GM21723 (cell line): Measurements from ENCODE around the gene DBN1.
"Not testable (repeated sequence)": the region's sequence is repeated elsewhere in the genome, so short reads cannot be mapped to it uniquely, and the experiment has no call there.

ENCODE experiments used
- ATAC-seq: cut with Tn5 transposase; IDR thresholded peaks from one replicate; pipeline ENCODE4 v1.9.1; 2021; ENCODE audit warnings: mild to moderate bottlenecking, moderate library complexity; ENCODE audit not compliant: unreplicated experiment

Gene DBN1

DNA sequence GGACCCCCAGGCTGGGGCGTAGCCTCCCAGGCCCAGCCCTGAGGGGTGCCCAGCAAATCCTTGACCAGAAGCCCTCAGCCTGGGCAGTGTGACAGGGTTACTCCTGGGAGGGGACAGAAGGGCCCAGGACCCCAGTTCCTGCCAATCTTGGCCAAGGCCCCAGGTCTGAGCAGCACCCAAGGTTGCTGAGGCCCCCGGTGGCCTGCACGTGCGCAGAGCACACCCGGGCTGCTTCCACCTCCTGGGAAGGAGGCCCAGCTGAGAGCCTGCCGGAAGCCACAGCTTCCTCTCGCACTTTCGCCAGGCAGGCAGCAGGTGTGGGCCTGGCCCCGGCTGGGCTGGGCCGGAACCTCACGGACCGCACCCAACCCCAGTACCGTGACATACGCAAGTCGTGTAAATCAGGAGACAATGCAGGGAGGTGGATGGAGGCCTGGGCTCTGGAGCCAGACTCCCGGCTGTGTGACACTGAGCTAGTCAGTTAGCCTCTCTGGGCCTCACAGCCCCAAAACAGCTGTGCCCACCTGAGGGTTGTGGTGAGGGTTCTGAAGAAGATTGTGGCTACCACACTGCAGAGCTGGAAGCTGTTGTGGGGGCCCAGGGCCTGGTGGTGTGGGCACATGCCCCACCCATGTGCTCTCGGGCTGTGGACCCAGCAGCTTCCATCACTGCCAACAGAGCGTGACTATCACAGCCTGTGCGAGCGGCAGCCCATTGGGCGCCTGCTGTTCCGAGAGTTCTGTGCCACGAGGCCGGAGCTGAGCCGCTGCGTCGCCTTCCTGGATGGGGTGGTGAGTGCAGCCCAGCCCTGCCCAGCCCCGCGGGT lies 41.9 kb downstream of the DBN1 start:
- ATAC-seq: peak; percentile 46

DNA sequence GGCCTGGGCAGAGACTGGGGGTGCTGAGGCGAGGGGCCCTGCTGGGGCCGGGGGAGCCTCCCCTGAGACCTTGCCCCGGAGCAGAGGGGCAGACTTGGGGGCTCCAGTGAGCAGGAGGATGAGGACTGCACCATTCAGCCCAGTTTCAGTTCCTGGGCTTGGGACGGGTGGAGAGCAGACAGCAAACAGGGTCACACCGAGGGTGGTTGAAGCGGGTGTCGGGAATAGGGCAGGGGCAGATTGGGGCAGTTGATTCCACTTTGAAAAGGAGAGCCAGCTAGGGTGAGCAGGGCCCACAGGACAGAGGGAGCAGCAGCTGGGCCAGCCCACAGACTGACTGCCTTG lies 42.5 kb downstream of the DBN1 start:
- no peak for ATAC-seq

DNA sequence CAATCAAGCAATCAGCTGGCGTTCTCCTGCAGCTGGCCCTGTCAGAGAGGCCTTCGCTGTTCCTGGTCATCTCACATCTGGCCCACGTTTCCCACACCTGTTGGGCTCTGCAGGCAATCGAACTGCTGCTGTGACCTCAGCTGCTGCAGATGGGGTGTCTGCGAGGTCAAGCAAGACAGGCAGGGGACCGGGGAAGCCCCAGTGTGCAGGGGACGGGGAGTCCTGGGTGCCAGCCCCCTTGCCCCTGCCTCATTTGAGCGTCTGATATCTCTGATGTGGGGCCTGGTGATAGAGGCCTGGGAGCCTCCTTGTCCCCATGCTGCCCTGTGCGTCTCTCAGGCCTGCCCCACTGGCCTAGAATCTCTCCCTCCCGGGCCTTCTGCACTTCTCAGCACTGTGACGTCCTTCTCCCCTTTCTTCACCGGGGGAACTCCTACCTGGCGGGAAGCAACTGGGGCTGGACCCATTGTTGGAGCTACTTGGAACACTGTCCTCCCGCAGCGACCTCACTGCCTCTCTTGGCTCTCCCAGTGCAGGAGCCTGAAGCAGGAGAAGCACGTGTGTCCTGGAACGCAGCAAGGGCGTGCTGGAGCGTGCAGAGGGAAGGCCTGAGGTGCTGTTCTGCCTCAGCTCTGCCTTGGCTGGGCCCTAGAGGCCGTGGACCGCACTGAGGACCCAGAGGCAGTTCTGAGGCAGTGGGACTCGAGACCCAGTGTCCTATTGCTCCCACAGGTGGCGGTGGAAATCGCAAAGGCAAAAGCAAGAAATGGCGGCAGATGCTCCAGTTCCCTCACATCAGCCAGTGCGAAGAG lies 43.1 kb downstream of the DBN1 start:
- ATAC-seq: no peak

DNA sequence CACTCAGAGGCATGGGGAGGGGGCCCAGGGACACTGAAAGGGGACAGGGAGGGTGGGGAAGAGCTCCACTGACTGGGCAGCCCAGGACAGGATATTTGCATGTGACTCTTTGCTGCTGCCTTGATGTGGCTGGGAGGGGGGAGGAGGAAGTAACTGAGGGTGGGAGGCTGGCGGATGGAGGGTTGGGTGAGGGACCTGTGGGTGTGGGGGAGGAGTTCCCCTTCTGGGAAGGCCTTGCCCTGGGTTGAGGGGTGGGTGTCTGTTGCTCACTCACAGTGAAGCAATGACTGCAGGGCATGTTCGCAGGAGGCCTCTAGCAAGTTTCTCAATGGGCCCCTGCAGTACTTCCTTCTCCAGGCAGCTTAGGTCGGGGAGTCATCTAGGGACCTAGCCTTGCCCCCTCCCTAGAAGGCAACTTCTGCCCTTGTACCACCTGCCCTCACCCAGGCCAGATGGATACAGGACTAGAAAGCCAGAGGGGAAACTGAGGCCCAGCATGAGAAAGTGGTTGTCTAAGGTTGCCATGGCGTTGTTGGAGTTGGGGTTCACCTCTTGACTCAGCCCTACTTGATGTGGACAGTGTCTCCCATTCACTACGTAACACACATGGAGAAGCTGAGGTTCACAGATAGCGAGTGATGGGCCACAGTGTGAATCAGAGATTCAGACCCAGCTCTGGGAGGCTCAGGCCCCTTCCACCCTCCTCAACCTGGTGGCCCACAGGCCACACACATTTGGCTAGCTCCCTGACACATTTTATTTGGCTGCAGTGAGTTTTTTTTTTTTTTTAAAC lies 44.0 kb downstream of the DBN1 start:
- ATAC-seq: no peak

DNA sequence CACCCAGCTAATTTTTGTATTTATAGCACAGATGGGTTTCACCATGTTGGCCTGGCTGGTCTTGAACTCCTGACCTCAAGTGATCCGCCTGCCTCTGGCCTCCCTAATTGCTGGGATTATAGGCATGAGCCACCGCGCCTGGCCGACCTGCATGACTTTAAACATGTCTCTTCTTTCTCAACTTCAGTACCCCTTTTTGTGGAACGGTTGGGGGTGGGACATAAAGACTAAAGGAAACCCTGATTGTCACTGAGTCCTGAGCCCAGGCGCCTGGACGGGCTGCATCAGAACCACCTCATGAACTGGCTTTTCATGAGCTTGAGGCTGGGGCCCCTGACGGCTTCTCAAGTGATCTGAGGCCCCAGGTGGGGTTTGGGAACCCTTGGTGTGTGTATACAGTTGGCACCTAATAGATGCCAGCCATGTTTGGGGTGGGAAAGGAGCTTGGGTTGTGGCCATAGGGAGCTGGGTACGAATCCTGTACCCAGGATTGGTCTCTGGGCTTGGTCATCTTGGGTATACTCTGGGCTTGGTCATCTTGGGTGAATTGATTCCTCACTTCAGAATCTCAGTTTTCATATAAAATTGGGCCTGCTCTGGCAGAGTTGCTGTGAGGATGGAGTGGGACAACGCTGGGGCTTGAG lies 44.7 kb downstream of the DBN1 start:
- no peak for ATAC-seq

DNA sequence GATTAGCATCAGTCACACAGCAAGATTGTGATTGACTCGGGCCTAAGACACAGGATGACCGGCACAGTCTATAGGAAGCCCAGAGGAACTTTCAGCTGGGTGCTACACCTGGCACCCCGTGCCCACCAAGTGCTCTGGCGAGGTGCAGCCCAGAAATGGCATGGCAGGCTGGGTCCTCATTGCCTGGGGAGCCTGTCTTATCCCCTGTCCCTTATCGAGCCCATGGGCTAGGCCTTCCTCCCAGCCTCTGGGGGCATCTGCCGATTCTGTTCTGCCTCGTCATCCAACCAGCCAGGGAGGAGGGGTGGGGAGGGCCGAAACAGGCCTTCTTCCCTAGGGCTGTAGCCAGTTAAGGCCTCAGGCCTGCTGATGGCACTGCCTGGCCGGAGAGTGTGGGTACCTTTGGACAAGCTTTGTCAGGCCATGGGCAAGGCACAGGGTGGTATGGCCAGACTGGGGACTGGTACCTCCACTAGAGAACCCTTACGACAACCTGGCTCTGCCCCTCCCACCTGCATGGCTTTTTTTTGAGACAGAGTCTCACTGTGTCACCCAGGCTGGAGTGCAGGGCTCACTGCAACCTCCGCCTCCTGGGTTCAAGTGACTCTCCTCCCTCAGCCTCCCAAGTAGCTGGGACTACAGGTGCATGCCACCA lies 45.4 kb downstream of the DBN1 start:
- ATAC-seq: no peak

DNA sequence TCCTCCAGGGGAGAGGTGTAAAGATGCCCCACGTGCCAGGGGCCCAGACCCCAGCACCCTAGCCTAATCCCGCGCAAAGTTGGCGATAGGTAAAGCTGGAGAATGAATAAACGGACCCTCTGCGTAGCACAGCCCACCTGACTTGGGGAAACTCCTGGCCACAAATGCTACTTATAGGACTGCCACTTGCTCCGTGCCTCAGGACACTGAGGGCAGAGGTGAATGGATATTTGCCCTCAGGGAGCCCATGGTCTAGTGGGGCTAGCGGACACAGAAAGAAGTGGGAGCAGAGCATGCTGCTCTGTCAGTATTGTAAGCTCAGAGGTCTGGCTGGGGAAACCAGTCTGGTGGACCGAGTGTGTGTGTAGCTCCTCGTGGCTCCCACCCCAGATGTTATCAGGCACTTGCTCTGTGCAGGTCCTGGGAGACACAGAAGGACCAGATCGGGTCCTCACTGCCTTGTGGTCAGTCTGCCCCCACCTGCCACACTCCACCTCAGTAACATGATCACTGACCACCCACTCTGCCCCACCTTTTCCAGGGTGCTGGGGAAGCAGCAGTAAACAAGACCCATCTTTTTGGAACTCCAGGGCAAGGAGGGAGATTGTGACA lies 46.1 kb downstream of the DBN1 start:
- no peak for ATAC-seq

DNA sequence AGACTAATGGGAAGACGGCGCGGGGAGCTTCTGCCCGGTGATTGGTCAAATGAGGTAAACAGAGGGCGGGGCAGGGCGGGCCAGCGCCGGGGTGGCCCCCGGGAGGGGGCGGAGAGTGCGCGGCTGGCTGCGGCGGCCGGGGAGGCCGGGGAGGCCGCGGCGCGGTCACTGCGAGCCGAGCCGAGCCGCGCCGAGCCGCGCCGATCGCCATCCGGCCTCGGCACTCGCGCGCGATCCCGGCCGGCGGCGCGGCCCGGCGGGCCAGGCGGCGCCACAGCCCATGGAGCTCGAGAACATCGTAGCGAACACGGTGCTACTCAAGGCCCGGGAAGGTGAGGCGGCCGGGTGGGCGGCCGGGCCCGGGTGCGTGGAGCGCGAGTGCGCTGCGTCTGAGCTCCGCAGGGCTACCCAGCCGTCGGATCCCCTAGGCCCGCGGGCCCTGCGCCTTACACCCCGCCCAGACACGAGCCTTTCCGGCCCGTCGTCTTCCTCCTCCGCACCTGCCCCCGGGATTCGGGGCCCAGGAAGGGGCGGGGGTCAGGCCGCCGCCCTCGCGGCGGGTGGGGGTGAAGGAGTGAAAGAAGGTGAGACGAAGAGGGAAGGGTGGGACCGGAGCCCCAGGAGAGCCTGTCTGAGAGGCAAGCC lies 46.7 kb downstream of the DBN1 start, which contains the start of gene GRK6:
GRK6 (plus strand) TSS at position 111 of the 645 bp plus-strand sequence; CDS start at position 281, 170 bp downstream.
- ATAC-seq: peak; percentile 10

DNA sequence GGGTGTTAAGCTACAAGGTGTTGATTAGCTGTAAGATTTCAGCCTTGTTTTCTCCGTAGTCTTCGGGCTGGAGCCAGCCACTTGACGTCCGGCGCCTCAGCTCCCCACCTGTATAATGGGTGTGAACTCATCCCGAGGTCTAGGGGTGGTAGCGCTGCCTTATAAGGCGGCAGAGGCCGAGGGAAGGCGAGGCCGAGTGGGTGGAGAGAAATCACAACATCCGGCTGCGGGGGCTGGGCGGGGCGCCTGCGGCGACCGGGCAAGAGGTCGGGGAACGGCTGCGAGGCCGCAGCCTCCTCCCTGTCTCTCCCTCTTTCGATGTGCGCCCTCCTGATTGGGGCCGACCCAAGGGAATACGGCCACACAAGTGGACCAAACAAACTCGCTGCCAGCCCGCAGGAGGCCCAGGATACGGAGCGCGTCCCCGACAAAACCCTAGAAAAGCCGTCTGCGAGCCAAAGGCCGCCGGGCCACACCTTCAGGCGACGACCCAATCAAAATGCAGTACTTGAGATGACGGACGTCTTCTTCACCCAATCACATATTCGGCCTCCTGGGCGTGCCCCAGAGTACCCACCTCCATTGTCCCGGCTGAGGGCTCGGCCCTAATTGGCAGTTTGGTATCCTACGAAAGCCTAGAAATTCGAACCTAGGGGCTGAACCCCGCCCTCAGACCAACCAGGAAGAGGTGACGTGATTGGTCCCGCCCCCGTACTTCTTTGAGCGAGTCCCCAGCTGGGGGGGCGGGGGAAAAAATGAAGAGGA lies 47.5 kb downstream of the DBN1 start:
- peak; percentile 74 for ATAC-seq

DNA sequence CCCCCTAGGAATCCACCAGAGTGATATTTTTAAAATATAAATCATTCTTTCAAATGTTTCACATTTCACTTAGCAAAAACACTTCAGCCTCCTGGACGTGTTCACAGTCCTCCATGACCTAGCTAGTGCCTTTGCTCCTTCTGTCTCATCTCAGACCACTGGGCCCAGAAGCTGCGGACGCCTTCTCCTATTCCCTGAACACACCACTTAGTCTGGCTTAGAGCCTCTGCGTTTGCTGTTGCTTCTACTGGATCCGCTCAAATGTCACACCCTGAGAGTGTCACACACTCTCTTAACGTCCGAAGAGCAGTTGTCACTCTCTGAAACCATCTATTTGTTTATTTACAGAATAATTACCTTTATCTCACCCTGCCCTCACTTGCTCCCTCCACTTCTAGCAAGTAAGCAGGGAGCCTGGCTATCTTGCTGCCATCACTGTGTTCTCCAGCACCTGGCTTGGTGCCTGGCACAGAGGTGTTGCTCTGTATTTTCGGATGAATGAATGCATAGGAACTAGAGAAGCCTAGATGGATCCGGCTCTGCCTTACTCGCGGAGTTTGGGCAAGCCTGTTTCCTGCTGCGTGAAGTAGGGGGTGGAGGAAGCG lies 48.1 kb downstream of the DBN1 start:
- no peak for ATAC-seq

DNA sequence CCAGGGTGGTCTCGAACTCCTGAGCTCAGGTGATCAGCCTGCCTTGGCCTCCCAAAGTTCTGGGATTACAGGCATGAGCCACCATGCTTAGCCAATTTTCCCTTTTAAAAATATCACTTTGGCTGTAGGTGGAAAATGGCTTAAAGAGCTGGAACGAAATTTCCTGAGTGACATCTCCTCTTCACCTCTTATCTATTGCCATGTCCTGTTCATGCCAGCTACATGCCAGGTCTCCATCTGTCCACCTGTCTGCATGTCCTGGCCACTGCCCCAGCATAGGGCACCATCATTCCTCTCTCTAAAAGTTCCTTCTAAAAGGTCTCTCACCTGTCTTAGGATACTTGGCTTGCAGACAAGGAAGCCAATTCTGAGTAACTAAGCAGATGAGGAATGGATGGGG lies 49.8 kb downstream of the DBN1 start:
- ATAC-seq: no peak

DNA sequence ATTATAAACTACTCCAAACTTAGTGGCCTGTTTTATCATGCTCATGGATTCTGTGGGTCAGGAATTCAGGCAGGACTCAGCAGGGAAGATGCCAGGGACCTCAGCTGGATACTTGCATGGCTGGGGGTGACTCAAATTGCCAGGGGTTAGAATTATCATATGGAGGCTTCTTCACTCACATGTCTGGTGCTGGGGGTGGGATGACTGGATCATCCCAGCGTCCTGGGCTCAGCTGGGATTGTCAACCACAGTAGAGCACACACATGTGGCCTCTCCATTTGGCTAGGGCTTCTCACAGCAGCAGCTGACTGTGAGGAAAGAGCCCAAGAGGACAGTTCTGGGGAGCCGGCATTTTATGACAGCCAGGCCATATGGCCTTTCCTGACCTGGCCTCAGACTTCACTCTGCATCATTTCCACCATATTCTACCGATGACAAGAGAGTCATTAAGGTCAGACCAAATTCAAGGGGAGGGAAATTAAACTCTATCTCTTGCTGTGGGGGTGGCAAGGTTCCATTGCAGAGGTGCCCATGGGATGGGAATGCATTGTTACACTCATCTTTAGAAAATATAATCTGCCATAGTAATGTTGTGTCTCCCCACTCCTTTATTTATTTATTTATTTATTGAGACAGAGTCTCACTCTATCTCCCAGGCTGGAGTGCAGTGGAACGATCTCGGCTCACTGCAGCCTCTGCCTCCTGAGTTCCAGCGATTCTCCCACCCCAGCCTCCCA lies 52.2 kb downstream of the DBN1 start:
- no peak for ATAC-seq

DNA sequence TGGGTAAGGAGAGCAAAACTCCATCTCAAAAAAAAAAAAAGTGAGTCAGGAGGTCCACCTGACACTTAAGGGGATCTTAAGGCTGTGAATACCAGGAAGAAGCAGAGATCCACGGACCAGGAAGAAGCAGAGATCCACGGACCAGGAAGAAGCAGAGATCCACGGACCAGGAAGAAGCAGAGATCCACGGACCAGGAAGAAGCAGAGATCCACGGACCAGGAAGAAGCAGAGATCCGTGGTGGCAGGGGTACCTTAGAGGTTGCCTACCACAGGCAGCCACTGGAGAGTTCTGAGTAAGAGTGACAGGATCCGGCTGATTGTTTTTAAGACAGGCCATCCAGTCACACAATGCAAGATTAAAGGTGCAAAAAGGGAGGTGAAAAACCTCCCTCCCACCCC lies 53.0 kb downstream of the DBN1 start:
- not testable (repeated sequence) for ATAC-seq

DNA sequence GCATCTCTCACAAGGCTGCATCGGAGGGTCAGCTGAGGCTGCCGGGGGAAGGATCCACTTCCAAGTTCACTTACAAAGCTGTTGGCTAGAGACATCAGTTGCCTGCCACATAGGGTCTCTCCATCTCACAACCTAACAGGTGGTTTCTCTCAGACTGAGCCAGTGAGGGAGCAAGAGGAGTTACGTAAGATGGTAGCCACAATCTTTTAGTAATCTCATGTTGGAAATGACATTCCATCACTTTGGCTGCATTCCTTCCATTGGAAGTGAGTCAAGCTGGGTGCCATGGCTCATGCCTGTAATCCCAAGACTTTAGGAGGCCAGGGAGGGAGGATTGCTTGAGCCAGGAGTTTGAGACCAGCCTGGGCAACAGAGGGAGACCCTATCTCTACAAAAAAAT lies 54.4 kb downstream of the DBN1 start:
- no peak for ATAC-seq

DNA sequence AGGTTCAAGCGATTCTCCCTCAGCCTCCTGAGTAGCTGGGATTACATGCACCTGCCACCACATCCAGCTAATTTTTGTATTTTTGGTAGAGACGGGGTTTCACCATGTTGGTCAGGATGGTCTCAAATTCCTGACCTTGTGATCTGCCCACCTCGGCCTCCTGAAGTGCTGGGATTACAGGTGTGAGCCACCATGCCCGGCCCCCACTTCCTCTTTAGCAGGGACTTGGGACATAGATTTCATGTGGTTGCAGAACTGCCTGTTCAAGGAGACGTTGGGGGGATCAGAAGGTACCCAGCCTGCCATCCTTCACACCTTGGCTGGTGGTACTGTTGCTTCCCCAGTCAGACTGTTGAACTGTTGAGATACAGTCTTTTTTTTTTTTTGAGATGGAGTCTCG lies 56.4 kb downstream of the DBN1 start:
- ATAC-seq: not testable (repeated sequence)

DNA sequence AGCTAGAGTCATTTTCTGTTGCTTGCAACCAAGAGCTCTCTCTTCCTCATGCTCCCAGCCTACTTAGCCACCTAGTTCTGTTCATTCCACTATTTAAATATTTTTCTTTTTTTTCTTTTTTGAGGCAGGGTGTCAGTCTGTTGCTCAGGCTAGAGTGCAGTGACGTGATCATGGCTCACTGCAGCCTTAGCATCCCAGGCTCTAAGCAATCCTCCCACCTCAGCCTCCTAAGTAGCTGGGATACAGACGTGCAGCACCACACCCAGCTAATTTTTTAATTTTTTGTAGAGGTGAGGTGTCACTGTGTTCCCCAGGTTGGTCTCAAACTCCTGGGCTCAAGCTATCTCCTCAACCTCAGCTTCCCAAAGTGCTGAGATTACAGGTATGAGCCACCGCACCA lies 59.0 kb downstream of the DBN1 start:
- no peak for ATAC-seq

DNA sequence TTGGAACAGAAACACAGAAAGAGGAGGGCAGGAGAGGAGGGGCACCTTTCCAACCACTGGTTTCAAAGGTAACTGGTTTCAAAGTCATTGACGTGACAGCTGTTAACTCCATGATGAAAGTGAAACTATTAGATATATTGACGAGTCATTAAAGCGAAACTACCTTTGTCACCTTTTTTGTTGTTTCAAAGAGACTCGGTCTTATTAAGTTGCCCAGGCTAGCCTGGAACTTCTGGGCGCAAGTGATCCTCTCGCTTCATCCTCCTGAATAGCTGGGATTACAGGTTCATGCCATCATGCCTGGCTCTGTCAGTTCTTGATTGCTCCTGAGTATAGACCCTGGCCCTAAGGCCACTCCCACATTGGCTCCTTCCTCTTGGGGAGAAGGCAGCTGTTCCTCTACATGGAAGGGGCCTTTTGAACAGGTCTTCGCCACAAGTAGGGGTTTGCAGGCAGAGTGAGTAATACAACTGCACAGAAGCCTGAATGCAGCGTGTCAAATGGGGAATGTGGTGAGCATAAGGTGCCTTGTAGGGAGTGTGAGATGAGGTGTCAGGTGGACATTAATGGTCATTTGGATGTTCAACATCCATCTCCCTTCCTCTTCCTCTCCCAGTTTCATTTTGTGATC lies 60.7 kb downstream of the DBN1 start:
- peak; percentile 80 for ATAC-seq
